ENCODE data around the gene THAP9.

DNA sequence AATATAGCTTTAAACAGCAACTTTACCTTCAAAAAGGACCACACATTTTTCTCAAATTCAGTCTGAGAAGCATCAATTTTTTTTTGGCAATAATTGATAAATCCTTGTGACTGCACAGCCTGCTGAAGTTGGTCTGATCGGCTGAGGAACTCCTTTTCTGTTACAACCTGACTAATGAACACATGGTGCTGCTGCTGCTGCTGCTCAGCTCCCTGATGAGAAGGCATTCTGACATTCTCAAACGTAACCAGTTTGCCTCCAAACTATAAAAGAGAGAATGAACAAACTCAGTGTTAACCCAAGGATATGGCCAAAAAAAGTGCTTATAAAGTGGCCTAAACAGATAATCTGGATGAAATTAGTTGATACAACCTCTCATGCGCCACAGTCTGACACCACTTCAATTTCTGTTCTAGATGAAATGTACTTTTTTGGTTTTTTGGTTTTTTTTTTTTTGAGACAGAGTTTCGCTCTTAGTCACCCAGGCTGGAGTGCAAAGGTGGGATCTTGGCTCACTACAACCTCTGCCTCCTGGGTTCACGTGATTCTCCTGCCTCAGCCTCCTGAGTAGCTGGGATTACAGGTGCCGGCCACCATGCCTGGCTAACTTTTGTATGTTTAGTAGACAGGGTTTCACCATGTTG lies 36.1 kb upstream of the THAP9 start:
- TF ChIP-seq GATA3 (IDR thresholded peaks at IDR 0.05; ENCODE audit: low read depth, low read length) (no peak), GATA2 (IDR thresholded peaks at IDR 0.05; ENCODE audit: low read depth, low read length) (no peak)
